ENCODE results near the gene CASD1.

DNA sequence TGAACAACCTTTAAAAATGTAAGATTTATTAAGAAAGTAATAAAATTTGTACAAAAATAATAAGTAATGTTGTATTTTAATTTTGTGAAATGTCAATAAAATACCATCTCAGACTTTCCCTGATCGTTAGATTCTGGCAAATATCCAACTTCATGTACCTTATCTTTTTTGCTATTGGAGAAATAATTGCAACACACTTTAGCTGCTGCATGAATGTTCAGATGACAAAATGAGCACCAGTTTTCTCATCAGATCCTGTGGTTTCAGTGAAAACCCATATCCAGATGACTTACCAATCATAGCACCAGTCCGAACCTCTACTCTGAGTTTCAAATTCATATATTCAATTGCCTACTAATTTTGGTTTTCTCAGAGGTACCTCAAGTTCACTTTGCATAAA is 69.9 kb downstream of the CASD1 start:
- TF ChIP-seq YY1 (IDR thresholded peaks at IDR 0.05; ENCODE audit: insufficient read depth, insufficient read length): no peak
- TF ChIP-seq SUZ12 (IDR thresholded peaks at IDR 0.05; ENCODE audit: extremely low read depth, insufficient read depth, insufficient read length): no peak
- no peak for TF ChIP-seq ZNF274 (IDR thresholded peaks at IDR 0.05; ENCODE audit: low read depth, low read length)

All from NT2/D1 (cell line).